22Rv1 (cell line): ENCODE measurements around the gene UGT2B15.
"Not testable (repeated sequence)": the region's sequence is repeated elsewhere in the genome, so short reads cannot be mapped to it uniquely, and the experiment has no call there.

Experiments
- H3K27ac ChIP-seq: fragments of 450-650 bp; 2 replicates; pipeline ENCODE4 v1.5.1; 2017
- CTCF ChIP-seq: fragments of 450-650 bp; IDR thresholded peaks from 2 replicates; pipeline ENCODE4 v1.5.1; 2017; ENCODE audit warnings: mild to moderate bottlenecking
- ZFX ChIP-seq: fragments of 450-650 bp; IDR thresholded peaks from 2 replicates; pipeline ENCODE4 v1.6.1; 2017; ENCODE audit warnings: antibody characterized with exemption, borderline replicate concordance

The UGT2B15 gene

GRCh38 chr4:68700152-68700551 lies 29.7 kb upstream of the UGT2B15 start:
- H3K27ac ChIP-seq: no peak overlapping the region
- TF ChIP-seq CTCF (no peak), ZFX (no peak)

- TF ChIP-seq ZFX (no peak), CTCF (no peak)
- no peak overlapping the region for H3K27ac ChIP-seq
Measured at GRCh38 chr4:68693325-68694075, 23.0 kb upstream of the UGT2B15 start.

GRCh38 chr4:68691186-68691585 lies 20.7 kb upstream of the UGT2B15 start:
- no peak for TF ChIP-seq ZFX
- no peak for TF ChIP-seq CTCF
- H3K27ac ChIP-seq: no peak overlapping the region

GRCh38 chr4:68683034-68683433 lies 12.6 kb upstream of the UGT2B15 start:
- no peak for TF ChIP-seq CTCF
- no peak for TF ChIP-seq ZFX
- no peak overlapping the region for H3K27ac ChIP-seq

GRCh38 chr4:68681298-68681697 lies 10.8 kb upstream of the UGT2B15 start:
- H3K27ac ChIP-seq: not testable (repeated sequence)

- TF ChIP-seq ZFX (no peak), CTCF (no peak)
Measured at GRCh38 chr4:68673143-68673542, 2.7 kb upstream of the UGT2B15 start.

GRCh38 chr4:68671217-68671616 lies 765 bp upstream of the UGT2B15 start:
- peak overlapping the region; percentile 89 for H3K27ac ChIP-seq
- TF ChIP-seq CTCF: peak; percentile 31; the same call in 1 of the 2 replicates

More at GRCh38 chr4:68673143-68673542, 2.7 kb upstream of the UGT2B15 start:
- H3K27ac ChIP-seq: no peak overlapping the region

GRCh38 chr4:68668537-68669163 lies 1.8 kb downstream of the UGT2B15 start:
- H3K27ac ChIP-seq: peak overlapping the region; percentile 89

- H3K27ac ChIP-seq: peak overlapping the region; percentile 46
Measured at GRCh38 chr4:68667551-68667950, 2.9 kb downstream of the UGT2B15 start.

- peak overlapping the region; percentile 58 for H3K27ac ChIP-seq
Measured at GRCh38 chr4:68664721-68665120, 5.7 kb downstream of the UGT2B15 start.

GRCh38 chr4:68662836-68663574 lies 7.4 kb downstream of the UGT2B15 start:
- H3K27ac ChIP-seq: peak overlapping the region; percentile 58
